Lower leg skin (tissue), 3 donors: ENCODE results near the gene USF2.

ENCODE experiments used
- POLR2A ChIP-seq, 2 donors: fragments of 450-650 bp; IDR thresholded peaks; one replicate each; pipeline ENCODE4 v1.6.1; 2016 to 2017; ENCODE audit warnings: antibody characterized with exemption in 2 of 2, mild to moderate bottlenecking in 1 of 2, moderate library complexity in 1 of 2
- TF ChIP-seq, protein P1 (sequence below), 3 donors: fragments of 450-650 bp; IDR thresholded peaks; one replicate each; pipeline ENCODE4 v1.5.1; 2016; ENCODE audit warnings: antibody characterized with exemption in 3 of 3, mild to moderate bottlenecking in 3 of 3, moderate library complexity in 2 of 3

DNA sequence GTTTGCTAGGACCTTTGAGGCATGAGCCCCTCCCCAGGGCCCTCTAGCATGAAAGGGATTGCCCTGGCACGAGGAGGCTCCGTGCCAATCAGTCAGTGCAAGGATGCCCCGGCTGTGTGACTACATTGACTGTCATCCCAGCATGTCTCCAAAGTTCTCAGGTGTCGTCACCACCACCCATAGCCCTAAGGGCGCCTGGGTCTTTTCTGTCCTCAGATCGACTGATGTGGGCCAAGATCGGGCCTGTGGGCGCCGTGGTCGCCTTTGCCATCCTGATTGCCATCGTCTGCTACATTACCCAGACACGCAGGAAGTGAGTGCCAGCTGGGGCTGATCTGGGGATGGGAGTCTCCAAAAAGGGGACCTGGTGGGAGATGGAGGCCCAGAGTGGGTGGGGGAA is 41.6 kb downstream of the USF2 start:
- no peak for TF ChIP-seq POLR2A (IDR thresholded peaks at IDR 0.05)
- TF ChIP-seq, protein P1, sequence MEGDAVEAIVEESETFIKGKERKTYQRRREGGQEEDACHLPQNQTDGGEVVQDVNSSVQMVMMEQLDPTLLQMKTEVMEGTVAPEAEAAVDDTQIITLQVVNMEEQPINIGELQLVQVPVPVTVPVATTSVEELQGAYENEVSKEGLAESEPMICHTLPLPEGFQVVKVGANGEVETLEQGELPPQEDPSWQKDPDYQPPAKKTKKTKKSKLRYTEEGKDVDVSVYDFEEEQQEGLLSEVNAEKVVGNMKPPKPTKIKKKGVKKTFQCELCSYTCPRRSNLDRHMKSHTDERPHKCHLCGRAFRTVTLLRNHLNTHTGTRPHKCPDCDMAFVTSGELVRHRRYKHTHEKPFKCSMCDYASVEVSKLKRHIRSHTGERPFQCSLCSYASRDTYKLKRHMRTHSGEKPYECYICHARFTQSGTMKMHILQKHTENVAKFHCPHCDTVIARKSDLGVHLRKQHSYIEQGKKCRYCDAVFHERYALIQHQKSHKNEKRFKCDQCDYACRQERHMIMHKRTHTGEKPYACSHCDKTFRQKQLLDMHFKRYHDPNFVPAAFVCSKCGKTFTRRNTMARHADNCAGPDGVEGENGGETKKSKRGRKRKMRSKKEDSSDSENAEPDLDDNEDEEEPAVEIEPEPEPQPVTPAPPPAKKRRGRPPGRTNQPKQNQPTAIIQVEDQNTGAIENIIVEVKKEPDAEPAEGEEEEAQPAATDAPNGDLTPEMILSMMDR (IDR thresholded peaks at IDR 0.05): no peak
